ENCODE results near the gene USP34.
A peak's percentile ranks its signal among the peaks of the same experiment; 100 is the strongest.

Gene USP34

GRCh38 chr2:61176755-61177726 lies 293.8 kb downstream of the USP34 start:
- peak; percentile 82 to 90 for DNase-seq (ENCODE audit: low read depth in 1 of 2, low spot score in 1 of 2)
- H3K27me3 ChIP-seq (ENCODE audit: insufficient read depth, poor library complexity, severe bottlenecking), result no peaks in the 10 kb centered on the region
- TF ChIP-seq GABPA (IDR thresholded peaks at IDR 0.05; ENCODE audit: low read depth) (0 out of 2 replicates have a peak, but pooled peaks have one; percentile 18), CTCF (IDR thresholded peaks at IDR 0.05; ENCODE audit: insufficient read depth, low read length) (no peak), POLR2AphosphoS5 (IDR thresholded peaks at IDR 0.05; ENCODE audit: low read depth) (peak; percentile 91), SPI1 (IDR thresholded peaks at IDR 0.05; ENCODE audit: borderline replicate concordance, low read depth) (no peak), REST (IDR thresholded peaks at IDR 0.05; ENCODE audit: insufficient replicate concordance, low read depth) (peak; percentile 11)
- peak overlapping the region; percentile 95 for H3K27ac ChIP-seq (replicated peaks)
- H3K4me3 ChIP-seq (replicated peaks; ENCODE audit: insufficient read depth, low read length), result peak overlapping the region; percentile 58

GRCh38 chr2:61175036-61175435 lies 295.9 kb downstream of the USP34 start:
- Histone ChIP-seq H3K27ac (replicated peaks) (no peak overlapping the region), H3K4me3 (replicated peaks; ENCODE audit: insufficient read depth, low read length) (no peak overlapping the region), H3K27me3 (ENCODE audit: insufficient read depth, poor library complexity, severe bottlenecking) (no peaks in the 10 kb centered on the region)
- DNase-seq (ENCODE audit: low read depth in 1 of 2, low spot score in 1 of 2), result no peak
- TF ChIP-seq REST (IDR thresholded peaks at IDR 0.05; ENCODE audit: insufficient replicate concordance, low read depth), result no peak
- TF ChIP-seq POLR2AphosphoS5 (IDR thresholded peaks at IDR 0.05; ENCODE audit: low read depth), result no peak
- TF ChIP-seq GABPA (IDR thresholded peaks at IDR 0.05; ENCODE audit: low read depth), result no peak

- no peak overlapping the region for H3K4me3 ChIP-seq (replicated peaks; ENCODE audit: insufficient read depth, low read length)
- DNase-seq (ENCODE audit: low read depth in 1 of 2, low spot score in 1 of 2), result no peak
- no peak for TF ChIP-seq REST (IDR thresholded peaks at IDR 0.05; ENCODE audit: insufficient replicate concordance, low read depth)
- TF ChIP-seq GABPA (IDR thresholded peaks at IDR 0.05; ENCODE audit: low read depth), result no peak
- TF ChIP-seq POLR2AphosphoS5 (IDR thresholded peaks at IDR 0.05; ENCODE audit: low read depth), result no peak
- TF ChIP-seq SPI1 (IDR thresholded peaks at IDR 0.05; ENCODE audit: borderline replicate concordance, low read depth), result no peak
- no peak for TF ChIP-seq CTCF (IDR thresholded peaks at IDR 0.05; ENCODE audit: insufficient read depth, low read length)
- H3K27ac ChIP-seq (replicated peaks), result no peak overlapping the region
- no peaks in the 10 kb centered on the region for H3K27me3 ChIP-seq (ENCODE audit: insufficient read depth, poor library complexity, severe bottlenecking)
Observed at GRCh38 chr2:61173116-61173515, 297.8 kb downstream of the USP34 start.
